Fibroblast of the aortic adventitia (primary cell): ENCODE data around the gene LIME1. TPM values are rescaled to one million over a fixed set of nuclear protein-coding genes. Genes with fewer than 3 reads are reported as not detected.

Experiments used
- DNase-seq: peaks from one replicate; pipeline ENCODE4 v3.0.0-alpha.2; 2010; ENCODE audit warnings: low read depth
- H3K4me3 ChIP-seq: 2 replicates; pipeline ENCODE4 v1.5.1; 2011; ENCODE audit warnings: low read depth, mild to moderate bottlenecking, control low read depth, low read length, moderate library complexity
- total RNA-seq: library from RNA; depleted of rRNA; stranded (reverse); fragments of >200 nt; gene quantifications from 2 replicates; pipeline ENCODE4 v1.2.3, GENCODE V29; 2012; ENCODE audit warnings: low replicate concordance
- TF ChIP-seq, protein P1 (sequence below): IDR thresholded peaks from 2 replicates; pipeline ENCODE4 v1.5.1; 2011; ENCODE audit warnings: mild to moderate bottlenecking, low read length, control low read depth, inconsistent platforms; ENCODE audit not compliant: insufficient read depth

Gene LIME1
- 1.7 and 2.1 TPM in 2 replicates for total RNA-seq

DNA sequence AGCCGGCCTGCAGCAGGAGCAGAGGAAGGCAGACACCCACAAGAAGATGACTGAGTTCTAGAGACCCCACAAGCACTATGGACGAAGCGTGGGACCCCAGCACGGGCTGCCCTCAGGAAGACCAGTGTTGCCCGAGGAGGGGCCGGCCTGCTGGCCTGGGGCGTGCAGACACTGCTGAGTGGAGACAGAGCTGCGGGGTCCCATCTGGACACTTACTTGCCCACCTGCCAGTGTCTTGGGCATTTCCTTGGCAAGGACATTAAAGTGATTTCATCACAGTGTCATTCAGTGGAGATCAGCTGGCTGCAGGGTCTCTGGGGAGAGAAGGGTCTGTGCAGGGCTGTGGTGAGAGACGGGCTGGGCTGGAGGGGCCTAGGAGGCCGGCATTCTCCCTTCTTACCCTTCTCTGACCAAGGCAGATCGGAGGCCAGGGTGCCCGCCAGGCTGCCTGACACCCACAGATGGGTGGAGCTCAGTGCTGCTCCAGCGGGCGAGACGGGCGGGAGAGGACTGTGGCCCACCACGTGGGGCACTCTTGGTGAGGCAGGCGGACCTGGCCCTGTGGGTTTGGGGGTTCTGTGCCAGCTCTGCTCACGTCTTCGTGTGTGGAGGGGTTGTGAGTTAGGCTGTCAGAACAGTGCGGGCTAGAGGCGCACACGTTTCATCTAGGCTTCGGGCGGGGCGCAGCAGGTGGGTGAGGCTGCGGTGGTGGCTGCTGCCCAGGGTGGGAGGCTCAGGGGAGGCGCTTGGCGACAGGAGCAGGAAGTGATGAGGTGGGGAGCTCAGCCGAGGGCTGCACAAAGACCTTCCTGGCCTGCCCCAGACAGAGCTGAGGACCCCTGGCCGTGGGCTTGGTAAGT, at the start of gene LIME1:
TSS of gene LIME1 (plus strand) at position 806 of the 860 bp plus-strand sequence. CDS start 886 bp downstream, outside the sequence.
- no peak for DNase-seq
- no peak within 1 kb of the TSS for H3K4me3 ChIP-seq
- TF ChIP-seq, protein P1, sequence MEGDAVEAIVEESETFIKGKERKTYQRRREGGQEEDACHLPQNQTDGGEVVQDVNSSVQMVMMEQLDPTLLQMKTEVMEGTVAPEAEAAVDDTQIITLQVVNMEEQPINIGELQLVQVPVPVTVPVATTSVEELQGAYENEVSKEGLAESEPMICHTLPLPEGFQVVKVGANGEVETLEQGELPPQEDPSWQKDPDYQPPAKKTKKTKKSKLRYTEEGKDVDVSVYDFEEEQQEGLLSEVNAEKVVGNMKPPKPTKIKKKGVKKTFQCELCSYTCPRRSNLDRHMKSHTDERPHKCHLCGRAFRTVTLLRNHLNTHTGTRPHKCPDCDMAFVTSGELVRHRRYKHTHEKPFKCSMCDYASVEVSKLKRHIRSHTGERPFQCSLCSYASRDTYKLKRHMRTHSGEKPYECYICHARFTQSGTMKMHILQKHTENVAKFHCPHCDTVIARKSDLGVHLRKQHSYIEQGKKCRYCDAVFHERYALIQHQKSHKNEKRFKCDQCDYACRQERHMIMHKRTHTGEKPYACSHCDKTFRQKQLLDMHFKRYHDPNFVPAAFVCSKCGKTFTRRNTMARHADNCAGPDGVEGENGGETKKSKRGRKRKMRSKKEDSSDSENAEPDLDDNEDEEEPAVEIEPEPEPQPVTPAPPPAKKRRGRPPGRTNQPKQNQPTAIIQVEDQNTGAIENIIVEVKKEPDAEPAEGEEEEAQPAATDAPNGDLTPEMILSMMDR: no peak

GRCh38 chr20:63687419-63688178, 48.9 kb upstream of the LIME1 start:
- TF ChIP-seq, protein P1: no peak
- no peak for DNase-seq
- no peak overlapping the region for H3K4me3 ChIP-seq

DNA sequence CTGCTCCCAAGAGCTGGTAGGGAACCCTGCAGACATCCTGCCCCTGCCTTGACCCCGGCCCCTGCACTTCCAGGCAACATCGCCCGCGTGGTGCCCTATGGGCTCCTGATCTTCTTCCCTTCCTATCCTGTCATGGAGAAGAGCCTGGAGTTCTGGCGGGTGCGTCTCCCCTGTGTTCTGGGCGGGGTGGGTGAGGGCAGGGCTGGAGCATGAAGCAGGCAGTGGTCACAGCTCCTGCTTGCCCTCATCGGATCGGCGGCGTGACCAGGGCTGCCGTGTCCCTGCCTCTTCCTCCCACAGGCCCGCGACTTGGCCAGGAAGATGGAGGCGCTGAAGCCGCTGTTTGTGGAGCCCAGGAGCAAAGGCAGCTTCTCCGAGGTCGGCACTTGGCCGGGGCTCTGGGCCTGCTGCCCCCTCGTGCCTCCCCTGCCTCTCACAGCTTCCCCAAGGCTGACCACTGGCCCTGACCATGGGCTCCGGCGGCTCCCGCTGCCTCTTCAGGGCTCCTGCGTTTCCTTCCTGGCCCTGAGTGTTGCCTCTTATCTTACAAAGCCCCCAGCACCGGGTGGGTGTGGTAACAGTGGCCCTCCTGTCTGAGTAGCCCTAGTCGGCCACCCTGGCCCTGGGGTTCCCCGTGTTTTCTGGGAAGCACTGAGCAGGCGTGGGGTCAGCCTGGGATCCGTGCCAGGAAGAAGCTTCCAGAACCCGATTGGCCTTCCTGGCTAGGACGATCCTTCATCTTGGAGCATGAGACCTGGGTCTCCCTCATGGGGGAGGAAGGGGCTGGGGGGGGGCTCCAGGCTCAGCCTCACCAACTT, 48.0 kb upstream of the LIME1 start:
- H3K4me3 ChIP-seq: no peak overlapping the region
- TF ChIP-seq, protein P1: no peak
- no peak for DNase-seq

DNA sequence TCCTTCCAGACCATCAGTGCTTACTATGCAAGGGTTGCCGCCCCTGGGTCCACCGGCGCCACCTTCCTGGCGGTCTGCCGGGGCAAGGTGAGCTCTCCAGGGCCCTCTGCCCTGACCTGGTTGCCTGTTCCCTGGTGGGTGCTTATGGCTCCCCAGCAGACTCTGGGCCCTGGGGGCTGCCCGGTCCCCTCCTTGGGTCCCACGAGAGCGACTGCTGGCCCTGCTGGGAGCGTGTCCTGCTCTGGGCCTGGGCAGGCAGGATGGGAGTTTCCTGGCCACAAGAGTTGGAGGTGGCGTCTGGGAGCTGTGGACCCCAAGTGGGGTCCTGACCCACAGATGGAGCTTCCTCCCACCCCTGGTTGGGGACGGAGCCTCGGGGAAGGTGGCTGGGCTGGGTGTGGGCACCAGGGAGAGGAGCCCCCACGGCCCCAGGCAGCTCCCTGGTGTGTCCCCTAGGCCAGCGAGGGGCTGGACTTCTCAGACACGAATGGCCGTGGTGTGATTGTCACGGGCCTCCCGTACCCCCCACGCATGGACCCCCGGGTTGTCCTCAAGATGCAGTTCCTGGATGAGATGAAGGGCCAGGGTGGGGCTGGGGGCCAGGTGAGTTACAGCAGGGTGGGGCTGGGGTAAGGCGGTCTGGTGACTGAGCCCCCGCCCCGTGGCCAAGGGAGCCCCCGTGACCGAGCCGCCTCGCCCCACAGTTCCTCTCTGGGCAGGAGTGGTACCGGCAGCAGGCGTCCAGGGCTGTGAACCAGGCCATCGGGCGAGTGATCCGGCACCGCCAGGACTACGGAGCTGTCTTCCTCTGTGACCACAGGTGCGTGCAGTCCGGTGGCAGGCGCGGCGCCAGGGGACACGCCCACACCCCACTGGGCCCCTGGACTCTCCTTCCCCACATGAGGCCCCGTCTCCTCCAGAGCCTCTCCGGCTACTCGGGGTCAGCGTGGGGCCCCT, 47.1 kb upstream of the LIME1 start:
- TF ChIP-seq, protein P1: no peak
- H3K4me3 ChIP-seq: no peak overlapping the region
- DNase-seq: no peak

DNA sequence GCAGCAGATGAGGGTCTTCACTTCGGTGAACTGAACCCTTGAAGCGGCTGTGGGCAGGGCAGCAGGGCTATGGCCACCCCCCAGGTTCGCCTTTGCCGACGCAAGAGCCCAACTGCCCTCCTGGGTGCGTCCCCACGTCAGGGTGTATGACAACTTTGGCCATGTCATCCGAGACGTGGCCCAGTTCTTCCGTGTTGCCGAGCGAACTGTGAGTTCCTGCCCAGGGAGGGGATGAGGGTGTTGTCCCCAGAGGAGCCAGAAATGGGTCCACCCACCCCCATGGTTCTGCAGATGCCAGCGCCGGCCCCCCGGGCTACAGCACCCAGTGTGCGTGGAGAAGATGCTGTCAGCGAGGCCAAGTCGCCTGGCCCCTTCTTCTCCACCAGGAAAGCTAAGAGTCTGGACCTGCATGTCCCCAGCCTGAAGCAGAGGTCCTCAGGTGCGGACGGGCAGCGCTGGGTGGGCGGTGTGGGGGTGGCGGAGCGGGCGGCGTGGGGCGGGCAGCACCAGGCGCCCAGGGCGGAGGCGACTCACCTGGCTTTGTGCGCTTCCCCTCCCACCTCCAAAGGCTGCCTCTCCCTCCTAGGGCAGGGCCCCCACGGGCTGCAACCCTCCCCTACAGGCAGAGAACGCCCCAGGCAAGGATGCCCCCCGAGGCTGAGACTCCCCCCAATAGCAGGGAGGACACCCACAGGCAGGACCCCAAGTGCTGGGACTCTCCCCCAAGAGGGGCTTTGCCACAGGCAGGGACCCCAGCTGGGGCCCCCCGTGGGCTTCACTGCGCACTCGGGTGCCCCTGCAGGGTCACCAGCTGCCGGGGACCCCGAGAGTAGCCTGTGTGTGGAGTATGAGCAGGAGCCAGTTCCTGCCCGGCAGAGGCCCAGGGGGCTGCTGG, 46.2 kb upstream of the LIME1 start:
- DNase-seq: no peak
- TF ChIP-seq, protein P1: no peak

More for the DNA sequence above, 46.2 kb upstream of the LIME1 start:
- H3K4me3 ChIP-seq: no peak overlapping the region
